Activated naive CD4-positive, alpha-beta T cell treated with Interleukin-2 at 50 U/mL for 16 hours (primary cell): Measurements from ENCODE around the gene MAP1B.

Experiments used
- DNase-seq: peaks from one replicate; pipeline ENCODE4 v3.0.0-alpha.2; 2020

Gene MAP1B

GRCh38 chr5:72231991-72232703 lies 124.9 kb downstream of the MAP1B start:
- DNase-seq = no peak

DNA sequence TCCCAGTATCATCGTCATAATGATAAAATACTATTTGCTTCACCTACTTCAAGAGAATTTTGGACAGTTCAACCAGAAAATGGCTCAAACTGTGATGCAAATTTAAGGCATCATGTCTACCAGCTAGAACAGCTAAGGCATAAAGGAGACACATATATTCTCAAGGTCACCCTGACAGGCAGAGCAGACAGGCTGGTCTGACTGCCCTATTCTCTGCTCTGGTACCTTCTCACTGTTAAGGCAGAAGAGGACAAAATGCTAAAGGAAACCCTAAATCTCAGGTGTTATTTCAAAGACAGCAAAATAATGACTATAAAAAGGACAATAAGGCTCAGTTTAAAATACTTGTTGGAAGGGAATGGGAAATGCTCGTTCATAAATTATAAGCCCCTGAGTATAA lies 125.6 kb downstream of the MAP1B start:
- no peak for DNase-seq

DNA sequence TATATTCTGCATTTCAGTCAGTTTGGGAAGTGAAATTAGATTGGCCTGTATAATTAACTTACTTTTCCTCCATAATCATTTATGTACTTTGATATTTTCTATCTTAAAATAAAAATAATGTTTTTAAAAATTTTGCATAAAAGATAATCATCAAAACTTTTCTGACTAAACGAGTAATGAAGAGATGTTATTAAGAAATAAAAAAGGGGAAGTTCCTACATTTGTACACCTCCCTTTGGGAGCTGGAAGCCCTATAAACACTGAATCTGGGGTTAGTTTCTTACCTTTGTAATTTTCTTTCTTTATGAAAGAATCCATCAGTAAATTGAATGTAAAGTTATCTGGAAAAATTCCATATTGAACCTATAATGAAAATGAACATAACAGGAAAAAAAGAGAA lies 126.6 kb downstream of the MAP1B start:
- no peak for DNase-seq

DNA sequence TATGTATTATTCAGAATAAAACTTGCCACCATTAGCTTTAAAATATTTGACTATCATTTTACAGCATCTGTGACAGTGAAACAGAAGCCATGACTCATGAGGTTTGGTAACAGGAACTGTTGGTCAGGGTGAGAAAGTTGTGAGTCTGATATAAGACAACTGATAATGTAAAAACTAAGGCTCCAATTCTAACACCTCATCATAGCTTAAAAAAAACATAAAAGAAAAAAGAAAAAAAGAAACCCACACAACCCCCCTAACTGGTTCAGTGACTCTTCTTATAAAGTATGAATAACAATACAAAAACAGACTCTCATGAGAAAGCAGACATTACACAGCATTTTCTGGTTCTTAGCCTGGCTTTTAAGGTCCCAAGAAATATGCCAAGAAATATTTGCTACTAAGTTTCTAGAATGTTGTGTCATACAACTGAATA lies 127.0 kb downstream of the MAP1B start:
- peak; percentile 8 for DNase-seq

DNA sequence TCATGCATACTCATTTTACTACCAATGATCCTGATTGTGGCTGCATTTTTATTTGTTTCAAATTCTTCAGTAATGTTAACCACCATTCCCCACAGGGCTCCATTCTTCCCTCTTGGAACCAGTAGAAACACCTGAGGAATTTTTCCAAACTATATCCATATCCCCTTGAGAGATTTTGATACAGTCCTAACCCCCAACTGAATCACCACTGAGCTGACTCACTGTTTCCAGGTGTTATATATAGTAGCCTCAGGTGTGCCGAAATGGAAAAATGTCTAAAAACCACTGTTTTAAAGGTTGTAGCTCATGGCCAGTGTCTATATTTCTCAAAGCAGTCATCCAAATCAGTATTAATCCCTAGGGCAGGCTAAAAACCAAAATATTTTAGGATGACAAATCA lies 127.6 kb downstream of the MAP1B start:
- no peak for DNase-seq

GRCh38 chr5:72235725-72236124 lies 128.4 kb downstream of the MAP1B start:
- no peak for DNase-seq

- DNase-seq = no peak
Observed at GRCh38 chr5:72237415-72237814, 130.1 kb downstream of the MAP1B start.

DNA sequence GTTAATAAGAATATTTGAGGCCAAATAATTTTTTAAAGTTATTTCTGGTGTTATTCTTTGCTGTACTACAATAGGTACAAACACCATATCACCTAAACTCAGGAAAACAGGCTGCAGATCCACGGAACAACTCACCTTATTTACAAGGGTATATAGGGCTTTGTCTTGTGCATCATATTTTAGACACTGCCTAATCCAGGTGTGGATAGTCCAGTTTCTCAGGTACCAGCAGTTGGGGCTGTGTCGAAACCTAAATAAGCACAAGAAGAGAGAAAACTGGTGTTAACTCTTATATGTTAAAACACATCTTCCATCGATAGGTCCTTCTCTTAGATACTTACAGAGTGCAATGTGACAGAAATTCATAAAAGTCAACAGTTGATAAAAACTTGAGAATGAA lies 130.6 kb downstream of the MAP1B start:
- DNase-seq = no peak

- DNase-seq = no peak
Observed at GRCh38 chr5:72238712-72239445, 131.6 kb downstream of the MAP1B start.

DNA sequence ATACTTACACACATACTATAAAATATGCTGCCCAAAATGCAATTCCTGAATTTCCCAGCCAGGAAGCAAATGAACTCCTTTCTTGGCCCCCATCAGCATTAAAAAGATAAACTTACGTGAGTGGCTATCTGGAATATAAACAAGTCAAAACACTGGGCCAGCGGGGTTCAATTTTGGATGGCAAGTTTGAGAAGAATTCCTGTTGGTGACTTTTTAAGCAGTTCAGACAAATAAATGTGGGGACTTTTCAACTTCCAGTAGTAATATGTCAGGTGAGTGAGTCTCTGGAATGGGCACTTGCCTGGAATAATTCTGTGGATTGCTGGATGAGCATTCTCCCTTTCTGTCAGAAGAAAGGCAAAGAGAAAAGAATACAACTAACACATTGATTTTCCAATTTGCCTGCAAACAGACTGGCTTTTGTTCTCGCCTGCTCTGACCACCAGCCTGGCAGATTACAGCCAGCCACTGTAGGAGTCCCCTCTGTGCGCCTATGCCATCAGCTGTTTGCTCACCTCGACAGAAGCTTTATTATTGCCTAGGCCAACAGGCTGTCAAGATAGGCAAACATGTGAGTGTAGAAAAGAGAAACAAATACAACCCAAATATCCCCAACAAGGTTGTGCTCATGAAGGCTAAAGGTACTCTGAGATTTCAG lies 134.2 kb downstream of the MAP1B start:
- DNase-seq = no peak

DNA sequence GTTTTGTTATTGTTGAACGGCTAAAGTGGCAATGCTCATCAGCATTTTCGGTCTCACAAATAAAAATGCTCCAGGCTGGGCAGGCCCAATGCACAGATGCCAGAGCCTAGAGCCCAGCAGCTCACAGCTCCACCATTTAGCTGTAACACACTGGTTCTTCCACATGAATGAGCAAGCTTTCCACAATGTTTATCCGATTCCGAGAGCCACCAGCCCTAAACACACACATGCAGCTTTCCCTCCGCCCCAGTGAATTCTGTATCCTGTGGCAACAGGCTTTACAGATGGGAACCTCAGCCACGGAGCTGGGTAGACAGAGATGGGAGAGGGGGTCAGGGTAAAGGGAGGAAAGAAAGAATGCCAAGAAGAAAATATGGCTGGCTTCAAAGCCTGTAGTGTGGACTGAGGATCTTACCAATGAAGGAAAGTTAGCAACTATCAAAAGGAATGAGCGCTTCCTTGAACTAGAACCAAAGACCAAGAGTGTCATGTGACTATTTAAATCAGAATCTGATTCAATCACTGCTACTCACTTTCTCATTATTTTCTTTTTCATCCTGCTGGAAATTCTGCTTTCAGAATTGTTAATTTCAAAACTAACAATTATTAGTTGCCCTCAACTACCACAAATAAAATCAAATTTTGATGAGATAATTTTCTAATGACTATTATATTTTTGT lies 135.7 kb downstream of the MAP1B start:
- no peak for DNase-seq

DNA sequence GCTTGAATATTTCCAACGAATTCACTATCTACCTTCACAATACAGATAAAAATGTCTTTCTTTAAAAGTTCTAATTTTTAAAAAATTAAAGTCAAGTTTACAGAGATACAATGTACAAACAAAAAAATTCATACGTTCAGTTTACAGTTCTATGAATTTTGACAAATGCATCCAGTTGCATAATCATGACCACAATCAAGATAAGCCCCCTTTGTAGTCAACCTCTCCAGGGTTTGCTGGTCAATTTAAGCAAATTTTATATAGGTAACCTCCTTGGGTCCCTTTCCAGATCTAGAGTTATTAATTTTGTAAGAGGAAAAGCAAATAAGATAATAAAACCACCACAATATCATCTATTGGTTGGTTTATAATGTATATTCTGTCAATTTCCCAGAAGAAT lies 136.4 kb downstream of the MAP1B start:
- DNase-seq = no peak

- DNase-seq = no peak
Observed at GRCh38 chr5:72244862-72245371, 137.6 kb downstream of the MAP1B start.

DNA sequence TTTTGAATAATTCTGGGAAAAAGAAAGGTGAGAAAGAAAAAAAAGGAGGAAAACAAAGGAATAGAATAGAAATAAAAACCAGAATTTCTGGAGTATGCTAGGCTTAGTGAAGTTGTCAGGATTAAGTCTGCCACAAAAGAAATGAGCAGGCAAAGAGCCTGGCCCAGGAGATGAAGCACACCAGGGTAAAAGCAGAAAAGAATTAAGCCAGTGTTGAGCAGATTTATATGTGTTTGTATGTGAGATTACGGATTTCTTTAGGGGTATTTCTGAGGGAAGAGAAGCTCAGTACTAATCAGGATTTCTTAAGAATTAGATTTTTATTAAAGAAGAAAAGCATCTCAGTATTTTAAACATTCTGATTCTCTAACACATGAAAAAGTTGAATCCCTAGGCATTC lies 138.3 kb downstream of the MAP1B start:
- no peak for DNase-seq

- DNase-seq = no peak
Observed at GRCh38 chr5:72245951-72246532, 138.8 kb downstream of the MAP1B start.

- DNase-seq = no peak
Observed at GRCh38 chr5:72246954-72247442, 139.7 kb downstream of the MAP1B start.

GRCh38 chr5:72248410-72248981 lies 141.2 kb downstream of the MAP1B start:
- no peak for DNase-seq

GRCh38 chr5:72251386-72251785 lies 144.1 kb downstream of the MAP1B start:
- DNase-seq = no peak

DNA sequence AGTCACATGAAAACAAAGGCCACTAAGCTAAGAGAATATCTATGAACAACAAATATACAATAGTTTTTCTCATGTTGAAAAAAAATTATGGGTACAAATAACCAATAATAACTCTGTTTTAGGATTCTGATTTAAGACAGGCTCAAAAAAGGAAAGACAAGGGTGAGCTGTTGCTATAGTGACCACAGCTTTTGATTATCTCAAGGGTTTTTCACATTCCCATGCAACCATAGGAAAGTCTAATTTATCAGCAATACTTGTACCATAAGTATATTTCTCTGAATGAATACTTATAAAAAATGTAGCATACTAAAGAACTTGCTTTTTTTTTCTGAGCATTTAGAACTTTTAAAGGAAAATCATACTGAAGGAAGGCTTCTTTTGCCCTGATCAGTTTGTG lies 144.7 kb downstream of the MAP1B start:
- DNase-seq = no peak

- no peak for DNase-seq
Observed at GRCh38 chr5:72252574-72253155, 145.4 kb downstream of the MAP1B start.

GRCh38 chr5:72255237-72255636 lies 148.0 kb downstream of the MAP1B start:
- DNase-seq = no peak

GRCh38 chr5:72255670-72256069 lies 148.4 kb downstream of the MAP1B start:
- no peak for DNase-seq
